ENCODE data around the gene UCP2.
"Not testable (repeated sequence)": the region's sequence is repeated elsewhere in the genome, so short reads cannot be mapped to it uniquely, and the experiment has no call there.

UCP2 gene

DNA sequence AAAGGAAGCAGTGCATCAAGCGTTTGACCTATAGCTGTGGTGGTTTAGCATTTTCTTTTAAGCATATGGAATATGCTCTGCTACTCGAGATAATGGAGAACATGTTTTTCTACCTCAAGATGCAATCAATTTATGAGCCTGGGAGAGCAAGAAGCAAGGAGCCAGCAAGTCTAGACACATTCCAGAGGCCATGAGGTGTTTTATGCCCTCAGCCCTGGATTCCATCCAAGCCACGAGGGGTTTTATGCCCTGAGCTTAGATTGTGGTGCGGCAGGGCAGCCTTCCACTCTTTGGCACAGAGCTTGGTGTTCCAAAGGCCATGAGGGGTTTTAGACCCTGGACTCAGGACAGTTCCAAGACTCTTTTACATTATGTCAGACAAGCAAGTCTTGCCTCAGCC, 43.5 kb downstream of the UCP2 start:
- DNase-seq: no peak

DNA sequence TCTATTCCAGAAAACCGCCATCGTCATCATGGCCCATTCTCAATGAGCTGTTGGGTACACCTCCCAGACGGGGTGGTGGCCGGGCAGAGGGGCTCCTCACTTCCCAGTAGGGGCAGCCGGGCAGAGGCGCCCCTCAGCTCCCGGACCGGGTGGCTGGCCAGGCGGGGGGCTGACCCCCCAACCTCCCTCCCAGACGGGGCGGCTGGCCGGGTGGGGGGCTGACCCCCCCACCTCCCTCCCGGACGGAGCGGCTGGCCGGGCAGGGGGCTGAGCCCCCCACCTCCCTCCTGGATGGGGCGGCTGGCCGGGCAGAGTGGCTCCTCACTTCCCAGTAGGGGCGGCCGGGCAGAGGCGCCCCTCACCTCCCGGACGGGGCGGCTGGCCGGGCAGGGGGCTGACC, 46.6 kb downstream of the UCP2 start:
- not testable (repeated sequence) for DNase-seq

DNA sequence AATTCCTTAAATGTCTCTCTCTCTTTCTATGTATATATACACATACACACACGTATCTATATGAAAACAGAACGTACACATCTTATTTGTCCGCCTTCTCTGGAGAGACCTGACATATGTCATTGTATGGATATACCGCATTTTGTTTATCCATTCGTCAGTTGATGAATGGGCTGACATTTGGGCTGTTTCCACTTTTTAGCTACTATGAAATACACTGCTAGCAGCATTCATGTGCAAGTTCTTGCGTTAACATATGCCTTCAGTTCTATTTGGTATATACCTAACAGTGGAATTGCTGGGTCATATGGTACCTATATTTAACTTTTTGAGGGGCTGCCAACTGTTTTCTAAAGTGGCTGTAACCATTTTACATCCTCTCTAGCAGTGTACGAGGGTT, 49.9 kb downstream of the UCP2 start:
- no peak for DNase-seq

DNA sequence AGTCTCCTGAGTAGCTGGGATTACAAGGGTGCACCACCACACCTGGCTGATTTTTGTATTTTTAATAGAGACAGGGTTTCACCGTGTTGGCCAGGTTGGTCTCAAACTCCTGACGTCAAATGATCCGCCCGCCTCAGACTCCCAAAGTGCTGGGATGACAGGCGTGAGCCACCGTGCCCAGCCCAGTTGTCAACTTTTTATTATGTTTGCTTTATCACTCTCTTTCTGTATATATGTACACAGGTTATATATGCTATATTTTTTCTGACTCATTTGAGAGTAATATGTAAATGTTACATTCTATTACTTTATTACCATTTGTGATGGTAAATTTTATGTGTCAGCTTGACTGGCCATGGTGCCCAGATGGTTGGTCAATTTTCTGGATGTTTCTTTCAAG, 50.7 kb downstream of the UCP2 start:
- no peak for DNase-seq

DNA sequence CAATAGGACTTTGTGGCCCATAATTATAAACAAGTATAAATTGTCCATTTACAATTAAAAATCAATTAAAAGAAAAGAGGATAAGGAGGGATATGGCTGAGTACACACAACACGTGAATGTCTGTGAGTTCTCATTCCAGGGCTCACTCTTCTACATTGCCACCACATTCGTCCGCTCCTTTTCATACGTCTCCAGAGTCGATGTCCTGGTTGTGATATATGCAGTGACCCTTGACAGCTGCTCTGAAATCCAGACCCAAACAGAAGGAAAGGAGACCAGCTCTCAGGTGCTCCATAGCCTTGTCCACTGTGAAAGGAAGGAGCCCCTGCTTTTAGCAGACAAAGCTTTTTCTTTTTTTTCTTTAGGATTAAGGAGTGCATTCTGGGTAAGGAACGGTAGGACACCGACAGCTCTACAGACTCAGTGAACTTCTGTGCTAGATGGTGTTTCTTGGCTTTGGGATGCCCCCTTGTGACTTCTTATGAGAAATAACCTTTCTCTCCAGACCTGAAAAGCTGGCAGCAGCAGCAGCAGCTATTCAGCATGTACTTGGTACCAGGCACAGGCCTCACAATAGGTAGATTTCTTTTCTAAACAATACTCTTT, 51.5 kb downstream of the UCP2 start:
- no peak for DNase-seq

DNA sequence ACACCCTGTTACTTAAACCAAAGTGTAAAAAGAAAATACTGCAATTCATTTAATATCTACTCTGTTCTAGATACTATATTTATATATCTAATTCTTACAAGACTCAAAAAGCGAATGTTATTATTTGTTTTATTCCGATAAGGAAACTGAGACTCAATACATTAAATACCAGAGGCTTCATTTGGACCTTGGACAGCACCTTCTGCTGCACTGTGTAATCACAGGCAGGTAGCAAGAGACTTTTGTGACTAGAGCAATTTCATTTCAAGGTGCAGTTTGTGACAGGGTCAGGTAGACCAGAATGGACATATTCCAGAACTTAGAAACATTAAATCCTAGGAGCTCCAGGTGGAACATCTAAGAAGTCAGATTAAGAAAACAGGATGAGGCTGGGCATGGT, 53.3 kb downstream of the UCP2 start:
- no peak for DNase-seq
